Measurements from ENCODE around the gene PEX26. TPM values are rescaled to one million over a fixed set of nuclear protein-coding genes. Genes with fewer than 3 reads are reported as not detected.

The PEX26 gene
- total and polyA plus RNA-seq, 2 of the 13 experiments (the other 11 are each of a cell fraction or from before 2014, with no cell fraction given), result 10.6 to 25.1 TPM

DNA sequence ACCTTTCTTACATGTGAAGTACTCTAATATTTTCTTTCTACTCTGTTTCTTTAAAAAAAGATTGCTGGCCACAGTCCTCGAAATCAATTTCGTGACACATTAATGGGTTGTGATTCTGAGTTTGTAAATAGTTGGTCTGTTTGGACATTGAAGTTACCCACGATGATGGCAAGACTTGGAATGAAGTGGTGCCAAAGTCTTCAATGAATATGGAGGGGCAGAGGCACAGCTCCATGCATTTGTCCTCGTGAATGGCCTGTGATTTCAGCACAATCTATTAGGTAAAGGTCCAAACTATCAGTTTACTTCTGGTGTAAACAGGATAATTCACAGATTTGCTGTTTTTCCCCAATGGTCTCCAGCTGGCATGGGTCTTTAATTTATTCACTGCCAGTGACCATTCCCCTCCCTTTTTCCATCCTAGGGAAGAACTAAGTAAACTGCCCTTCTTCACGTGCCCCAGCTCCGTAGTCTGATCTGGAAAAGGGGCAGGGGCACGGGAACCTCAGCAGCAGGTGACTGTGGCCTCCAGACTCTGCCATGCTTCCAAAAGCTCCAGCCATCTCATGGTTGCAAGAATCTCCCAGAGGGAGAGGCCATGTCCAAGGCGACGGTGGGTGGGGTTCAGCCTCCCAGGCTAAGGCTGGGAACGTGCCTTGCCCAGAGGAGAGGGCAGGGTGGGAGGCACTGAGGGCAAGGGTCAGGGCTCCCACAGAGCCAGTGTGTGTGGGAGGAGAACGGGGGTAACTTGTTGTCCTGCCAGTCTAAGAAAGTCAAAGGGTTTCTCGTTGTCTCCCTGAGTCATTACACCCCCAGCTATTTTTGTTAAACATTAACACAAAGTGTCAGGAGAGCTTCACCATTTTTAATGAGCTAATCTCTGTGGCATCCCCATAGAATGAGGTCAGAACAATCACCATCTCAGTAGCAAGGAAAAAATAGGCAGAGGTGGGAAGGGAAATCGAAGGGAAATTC lies 16.9 kb upstream of the PEX26 start (continued):
- TF ChIP-seq, protein P1, sequence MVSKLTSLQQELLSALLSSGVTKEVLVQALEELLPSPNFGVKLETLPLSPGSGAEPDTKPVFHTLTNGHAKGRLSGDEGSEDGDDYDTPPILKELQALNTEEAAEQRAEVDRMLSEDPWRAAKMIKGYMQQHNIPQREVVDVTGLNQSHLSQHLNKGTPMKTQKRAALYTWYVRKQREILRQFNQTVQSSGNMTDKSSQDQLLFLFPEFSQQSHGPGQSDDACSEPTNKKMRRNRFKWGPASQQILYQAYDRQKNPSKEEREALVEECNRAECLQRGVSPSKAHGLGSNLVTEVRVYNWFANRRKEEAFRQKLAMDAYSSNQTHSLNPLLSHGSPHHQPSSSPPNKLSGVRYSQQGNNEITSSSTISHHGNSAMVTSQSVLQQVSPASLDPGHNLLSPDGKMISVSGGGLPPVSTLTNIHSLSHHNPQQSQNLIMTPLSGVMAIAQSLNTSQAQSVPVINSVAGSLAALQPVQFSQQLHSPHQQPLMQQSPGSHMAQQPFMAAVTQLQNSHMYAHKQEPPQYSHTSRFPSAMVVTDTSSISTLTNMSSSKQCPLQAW (CRISPR knock-in tag; IDR thresholded peaks at IDR 0.05), result peak; percentile 74; the same call in 1 of the 2 replicates
- no peak for TF ChIP-seq ETV6 (CRISPR knock-in tag; conservative IDR thresholded peaks at IDR 0.05)
- TF ChIP-seq ZNF557 (CRISPR knock-in tag; IDR thresholded peaks at IDR 0.05), result 0 out of 2 replicates have a peak, but pooled peaks have one; percentile 7
- TF ChIP-seq ATF7 (IDR thresholded peaks at IDR 0.05), result peak; percentile 59
- TF ChIP-seq ATF7 (CRISPR knock-in tag; IDR thresholded peaks at IDR 0.05), result no peak
- TF ChIP-seq NR2C2 (CRISPR knock-in tag; IDR thresholded peaks at IDR 0.05; ENCODE audit: borderline replicate concordance), result peak; percentile 65; the same call in 1 of the 2 replicates
- TF ChIP-seq, protein P2, sequence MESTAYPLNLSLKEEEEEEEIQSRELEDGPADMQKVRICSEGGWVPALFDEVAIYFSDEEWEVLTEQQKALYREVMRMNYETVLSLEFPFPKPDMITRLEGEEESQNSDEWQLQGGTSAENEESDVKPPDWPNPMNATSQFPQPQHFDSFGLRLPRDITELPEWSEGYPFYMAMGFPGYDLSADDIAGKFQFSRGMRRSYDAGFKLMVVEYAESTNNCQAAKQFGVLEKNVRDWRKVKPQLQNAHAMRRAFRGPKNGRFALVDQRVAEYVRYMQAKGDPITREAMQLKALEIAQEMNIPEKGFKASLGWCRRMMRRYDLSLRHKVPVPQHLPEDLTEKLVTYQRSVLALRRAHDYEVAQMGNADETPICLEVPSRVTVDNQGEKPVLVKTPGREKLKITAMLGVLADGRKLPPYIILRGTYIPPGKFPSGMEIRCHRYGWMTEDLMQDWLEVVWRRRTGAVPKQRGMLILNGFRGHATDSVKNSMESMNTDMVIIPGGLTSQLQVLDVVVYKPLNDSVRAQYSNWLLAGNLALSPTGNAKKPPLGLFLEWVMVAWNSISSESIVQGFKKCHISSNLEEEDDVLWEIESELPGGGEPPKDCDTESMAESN (CRISPR knock-in tag; conservative IDR thresholded peaks at IDR 0.05), result no peak
- 0 out of 2 replicates have a peak, but pooled peaks have one; percentile 28 for TF ChIP-seq PHF8 (CRISPR knock-in tag; IDR thresholded peaks at IDR 0.05)
- peak; percentile 13 for TF ChIP-seq TEAD3 (CRISPR knock-in tag; optimal IDR thresholded peaks at IDR 0.05; ENCODE audit: borderline replicate concordance)
- TF ChIP-seq, protein P3, sequence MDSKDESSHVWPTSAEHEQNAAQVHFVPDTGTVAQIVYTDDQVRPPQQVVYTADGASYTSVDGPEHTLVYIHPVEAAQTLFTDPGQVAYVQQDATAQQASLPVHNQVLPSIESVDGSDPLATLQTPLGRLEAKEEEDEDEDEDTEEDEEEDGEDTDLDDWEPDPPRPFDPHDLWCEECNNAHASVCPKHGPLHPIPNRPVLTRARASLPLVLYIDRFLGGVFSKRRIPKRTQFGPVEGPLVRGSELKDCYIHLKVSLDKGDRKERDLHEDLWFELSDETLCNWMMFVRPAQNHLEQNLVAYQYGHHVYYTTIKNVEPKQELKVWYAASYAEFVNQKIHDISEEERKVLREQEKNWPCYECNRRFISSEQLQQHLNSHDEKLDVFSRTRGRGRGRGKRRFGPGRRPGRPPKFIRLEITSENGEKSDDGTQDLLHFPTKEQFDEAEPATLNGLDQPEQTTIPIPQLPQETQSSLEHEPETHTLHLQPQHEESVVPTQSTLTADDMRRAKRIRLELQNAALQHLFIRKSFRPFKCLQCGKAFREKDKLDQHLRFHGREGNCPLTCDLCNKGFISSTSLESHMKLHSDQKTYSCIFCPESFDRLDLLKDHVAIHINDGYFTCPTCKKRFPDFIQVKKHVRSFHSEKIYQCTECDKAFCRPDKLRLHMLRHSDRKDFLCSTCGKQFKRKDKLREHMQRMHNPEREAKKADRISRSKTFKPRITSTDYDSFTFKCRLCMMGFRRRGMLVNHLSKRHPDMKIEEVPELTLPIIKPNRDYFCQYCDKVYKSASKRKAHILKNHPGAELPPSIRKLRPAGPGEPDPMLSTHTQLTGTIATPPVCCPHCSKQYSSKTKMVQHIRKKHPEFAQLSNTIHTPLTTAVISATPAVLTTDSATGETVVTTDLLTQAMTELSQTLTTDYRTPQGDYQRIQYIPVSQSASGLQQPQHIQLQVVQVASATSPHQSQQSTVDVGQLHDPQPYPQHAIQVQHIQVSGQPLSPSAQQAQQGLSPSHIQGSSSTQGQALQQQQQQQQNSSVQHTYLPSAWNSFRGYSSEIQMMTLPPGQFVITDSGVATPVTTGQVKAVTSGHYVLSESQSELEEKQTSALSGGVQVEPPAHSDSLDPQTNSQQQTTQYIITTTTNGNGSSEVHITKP (CRISPR knock-in tag; IDR thresholded peaks at IDR 0.05; ENCODE audit: low read depth), result 0 out of 2 replicates have a peak, but pooled peaks have one; percentile 46
- TF ChIP-seq FLYWCH1 (CRISPR knock-in tag; IDR thresholded peaks at IDR 0.05), result no peak
- no peak for TF ChIP-seq ZNF713 (CRISPR knock-in tag; IDR thresholded peaks at IDR 0.05)
- peak; percentile 45; the same call in 1 of the 2 replicates for TF ChIP-seq DRAP1 (CRISPR knock-in tag; IDR thresholded peaks at IDR 0.05)
- TF ChIP-seq, protein P4, sequence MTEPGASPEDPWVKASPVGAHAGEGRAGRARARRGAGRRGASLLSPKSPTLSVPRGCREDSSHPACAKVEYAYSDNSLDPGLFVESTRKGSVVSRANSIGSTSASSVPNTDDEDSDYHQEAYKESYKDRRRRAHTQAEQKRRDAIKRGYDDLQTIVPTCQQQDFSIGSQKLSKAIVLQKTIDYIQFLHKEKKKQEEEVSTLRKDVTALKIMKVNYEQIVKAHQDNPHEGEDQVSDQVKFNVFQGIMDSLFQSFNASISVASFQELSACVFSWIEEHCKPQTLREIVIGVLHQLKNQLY (CRISPR knock-in tag; IDR thresholded peaks at IDR 0.05), result no peak
- TF ChIP-seq ZNF501 (CRISPR knock-in tag; IDR thresholded peaks at IDR 0.05), result 0 out of 2 replicates have a peak, but pooled peaks have one; percentile 23
- TF ChIP-seq BHLHE40 (IDR thresholded peaks at IDR 0.05; ENCODE audit: low read length), result peak; percentile 47; the same call in 1 of the 2 replicates
